ENCODE measurements around the gene LRMDA.

The LRMDA gene

DNA sequence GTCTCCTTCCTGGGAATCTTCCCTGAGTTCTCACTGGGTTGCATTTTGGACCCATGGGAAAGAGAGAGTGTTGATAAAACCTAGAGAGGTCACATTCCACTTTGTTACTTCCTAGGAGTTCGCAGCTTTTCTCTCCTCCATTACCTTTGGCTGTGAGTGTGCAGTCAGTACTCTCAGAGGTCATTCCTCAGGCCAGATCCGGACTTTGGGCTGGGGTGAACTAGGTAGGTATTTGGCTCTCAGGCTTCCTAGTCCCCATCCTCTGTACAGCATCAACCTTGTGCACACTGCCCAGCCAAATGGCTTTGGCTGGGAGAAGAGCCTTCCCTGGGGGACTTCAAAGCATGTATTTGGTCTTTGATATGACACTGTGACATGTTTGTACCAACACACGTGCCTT, 508.1 kb downstream of the LRMDA start:
- Histone ChIP-seq H3K9ac (ENCODE audit: low read length) (no peak overlapping the region), H3K56ac (ENCODE audit: low read length) (no peak overlapping the region), H4K8ac (ENCODE audit: low read depth, low read length) (no peak overlapping the region), H3K27me3 (ENCODE audit: insufficient read depth, low read length, poor library complexity) (no peaks in the 10 kb centered on the region), H3K27ac (ENCODE audit: low read depth, low read length) (no peak overlapping the region), H3K4me1 (ENCODE audit: control insufficient read depth, low read depth, low read length) (peaks cover 2% of the 10 kb centered on the region), H3K18ac (ENCODE audit: low read length) (no peak overlapping the region), H3K4me3 (ENCODE audit: low read length) (no peak overlapping the region), H3K79me2 (ENCODE audit: control insufficient read depth, insufficient read depth, low read length) (no peaks in the 10 kb centered on the region), H2BK120ac (ENCODE audit: low read depth, low read length) (no peak overlapping the region), H3K36me3 (ENCODE audit: control insufficient read depth, insufficient read depth, low read length) (no peaks in the 10 kb centered on the region), H3K79me1 (ENCODE audit: low read length) (no peaks in the 10 kb centered on the region), H3K4ac (ENCODE audit: low read depth, low read length) (no peak overlapping the region), H3K4me2 (ENCODE audit: low read length) (no peak overlapping the region), H4K5ac (ENCODE audit: low read length) (no peak overlapping the region), H3K23ac (ENCODE audit: low read length) (no peak overlapping the region), H2BK5ac (ENCODE audit: low read length) (no peak overlapping the region), H2AK5ac (ENCODE audit: low read length) (no peak overlapping the region), H2BK15ac (replicated peaks; ENCODE audit: low read depth) (no peak overlapping the region)
- DNase-seq, result no peak
- WGBS (ENCODE audit: extremely low coverage, insufficient coverage, low lambda C conversion rate), result no CpG with 5 or more reads among the region's 3 CpGs

DNA sequence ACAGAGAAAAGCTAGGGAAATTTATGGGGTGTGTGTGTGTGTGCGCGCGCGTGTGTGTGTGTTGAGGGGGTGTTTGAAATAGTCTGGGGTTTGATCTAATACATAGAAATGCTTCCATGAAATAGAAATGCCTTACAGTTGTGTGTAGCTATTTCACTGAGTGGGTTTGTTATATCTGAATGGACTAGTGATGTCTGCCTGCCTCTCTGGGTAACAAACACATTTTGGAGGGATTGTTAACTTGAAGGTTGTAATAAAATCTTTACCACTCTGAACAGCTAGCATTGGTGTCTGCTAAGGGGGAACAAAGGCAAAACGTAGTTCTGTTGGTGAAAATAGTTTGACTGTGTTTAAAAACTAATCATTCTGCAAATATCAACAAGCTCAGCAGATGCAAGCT, 509.3 kb downstream of the LRMDA start:
- 100% methylated on average over 4 of the region's 5 CpGs for WGBS (ENCODE audit: extremely low coverage, insufficient coverage, low lambda C conversion rate)
- Histone ChIP-seq H4K8ac (ENCODE audit: low read depth, low read length) (no peak overlapping the region), H3K4me1 (ENCODE audit: control insufficient read depth, low read depth, low read length) (peaks cover 2% of the 10 kb centered on the region), H3K23ac (ENCODE audit: low read length) (no peak overlapping the region), H3K27ac (ENCODE audit: low read depth, low read length) (no peak overlapping the region), H3K4ac (ENCODE audit: low read depth, low read length) (no peak overlapping the region), H3K27me3 (ENCODE audit: insufficient read depth, low read length, poor library complexity) (no peaks in the 10 kb centered on the region), H2BK120ac (ENCODE audit: low read depth, low read length) (no peak overlapping the region), H3K79me1 (ENCODE audit: low read length) (no peaks in the 10 kb centered on the region), H3K4me2 (ENCODE audit: low read length) (no peak overlapping the region), H3K4me3 (ENCODE audit: low read length) (no peak overlapping the region), H3K79me2 (ENCODE audit: control insufficient read depth, insufficient read depth, low read length) (no peaks in the 10 kb centered on the region), H2AK5ac (ENCODE audit: low read length) (no peak overlapping the region), H3K18ac (ENCODE audit: low read length) (no peak overlapping the region), H3K56ac (ENCODE audit: low read length) (no peak overlapping the region), H4K5ac (ENCODE audit: low read length) (no peak overlapping the region), H3K9ac (ENCODE audit: low read length) (no peak overlapping the region), H3K36me3 (ENCODE audit: control insufficient read depth, insufficient read depth, low read length) (no peaks in the 10 kb centered on the region), H2BK15ac (replicated peaks; ENCODE audit: low read depth) (no peak overlapping the region), H2BK5ac (ENCODE audit: low read length) (no peak overlapping the region)
- DNase-seq, result no peak

- H3K27me3 ChIP-seq (ENCODE audit: insufficient read depth, low read length, poor library complexity), result no peaks in the 10 kb centered on the region
Measured at GRCh38 chr10:75941223-75941801, 509.9 kb downstream of the LRMDA start.

GRCh38 chr10:75944061-75944460, 512.6 kb downstream of the LRMDA start:
- H2BK5ac ChIP-seq (ENCODE audit: low read length), result no peak overlapping the region
- no peak overlapping the region for H2AK5ac ChIP-seq (ENCODE audit: low read length)
- H3K4ac ChIP-seq (ENCODE audit: low read depth, low read length), result no peak overlapping the region
- no peaks in the 10 kb centered on the region for H3K79me2 ChIP-seq (ENCODE audit: control insufficient read depth, insufficient read depth, low read length)
- no peak for DNase-seq
- no peak overlapping the region for H2BK15ac ChIP-seq (replicated peaks; ENCODE audit: low read depth)
- H3K23ac ChIP-seq (ENCODE audit: low read length), result no peak overlapping the region
- H3K4me3 ChIP-seq (ENCODE audit: low read length), result no peak overlapping the region
- no peak overlapping the region for H3K56ac ChIP-seq (ENCODE audit: low read length)
- H3K9ac ChIP-seq (ENCODE audit: low read length), result no peak overlapping the region
- H3K27me3 ChIP-seq (ENCODE audit: insufficient read depth, low read length, poor library complexity), result no peaks in the 10 kb centered on the region
- WGBS (ENCODE audit: extremely low coverage, insufficient coverage, low lambda C conversion rate), result no CpG with 5 or more reads among the region's 2 CpGs
- H3K18ac ChIP-seq (ENCODE audit: low read length), result no peak overlapping the region
- H3K4me2 ChIP-seq (ENCODE audit: low read length), result no peak overlapping the region
- H3K27ac ChIP-seq (ENCODE audit: low read depth, low read length), result no peak overlapping the region
- H2BK120ac ChIP-seq (ENCODE audit: low read depth, low read length), result no peak overlapping the region
- no peaks in the 10 kb centered on the region for H3K36me3 ChIP-seq (ENCODE audit: control insufficient read depth, insufficient read depth, low read length)
- H3K4me1 ChIP-seq (ENCODE audit: control insufficient read depth, low read depth, low read length), result no peaks in the 10 kb centered on the region
- H3K79me1 ChIP-seq (ENCODE audit: low read length), result no peaks in the 10 kb centered on the region
- no peak overlapping the region for H4K5ac ChIP-seq (ENCODE audit: low read length)
- no peak overlapping the region for H4K8ac ChIP-seq (ENCODE audit: low read depth, low read length)

More at GRCh38 chr10:75941223-75941801, 509.9 kb downstream of the LRMDA start:
- no CpG with 5 or more reads among the region's 9 CpGs for WGBS (ENCODE audit: extremely low coverage, insufficient coverage, low lambda C conversion rate)
- no peaks in the 10 kb centered on the region for H3K79me2 ChIP-seq (ENCODE audit: control insufficient read depth, insufficient read depth, low read length)
- H3K18ac ChIP-seq (ENCODE audit: low read length), result no peak overlapping the region
- H4K5ac ChIP-seq (ENCODE audit: low read length), result no peak overlapping the region
- no peak overlapping the region for H3K4me3 ChIP-seq (ENCODE audit: low read length)
- H3K4me1 ChIP-seq (ENCODE audit: control insufficient read depth, low read depth, low read length), result no peaks in the 10 kb centered on the region
- H2BK15ac ChIP-seq (replicated peaks; ENCODE audit: low read depth), result no peak overlapping the region
- H2BK120ac ChIP-seq (ENCODE audit: low read depth, low read length), result no peak overlapping the region
- no peak overlapping the region for H3K9ac ChIP-seq (ENCODE audit: low read length)
- no peak for DNase-seq
- no peak overlapping the region for H3K27ac ChIP-seq (ENCODE audit: low read depth, low read length)
- no peak overlapping the region for H2AK5ac ChIP-seq (ENCODE audit: low read length)
- H3K36me3 ChIP-seq (ENCODE audit: control insufficient read depth, insufficient read depth, low read length), result no peaks in the 10 kb centered on the region
- no peak overlapping the region for H3K4me2 ChIP-seq (ENCODE audit: low read length)
- H3K79me1 ChIP-seq (ENCODE audit: low read length), result no peaks in the 10 kb centered on the region
- H2BK5ac ChIP-seq (ENCODE audit: low read length), result no peak overlapping the region
- H3K4ac ChIP-seq (ENCODE audit: low read depth, low read length), result no peak overlapping the region
- H3K23ac ChIP-seq (ENCODE audit: low read length), result no peak overlapping the region
- no peak overlapping the region for H3K56ac ChIP-seq (ENCODE audit: low read length)
- H4K8ac ChIP-seq (ENCODE audit: low read depth, low read length), result no peak overlapping the region

GRCh38 chr10:75948583-75948982, 517.2 kb downstream of the LRMDA start:
- no peak overlapping the region for H3K27ac ChIP-seq (ENCODE audit: low read depth, low read length)
- H3K23ac ChIP-seq (ENCODE audit: low read length), result no peak overlapping the region
- no peak overlapping the region for H3K9ac ChIP-seq (ENCODE audit: low read length)
- no peak overlapping the region for H4K8ac ChIP-seq (ENCODE audit: low read depth, low read length)
- no peak overlapping the region for H4K5ac ChIP-seq (ENCODE audit: low read length)
- H3K79me2 ChIP-seq (ENCODE audit: control insufficient read depth, insufficient read depth, low read length), result no peaks in the 10 kb centered on the region
- H3K4me3 ChIP-seq (ENCODE audit: low read length), result no peak overlapping the region
- H3K4ac ChIP-seq (ENCODE audit: low read depth, low read length), result no peak overlapping the region
- H2BK15ac ChIP-seq (replicated peaks; ENCODE audit: low read depth), result no peak overlapping the region
- WGBS (ENCODE audit: extremely low coverage, insufficient coverage, low lambda C conversion rate), result no CpG with 5 or more reads among the region's 3 CpGs
- H3K18ac ChIP-seq (ENCODE audit: low read length), result no peak overlapping the region
- no peaks in the 10 kb centered on the region for H3K27me3 ChIP-seq (ENCODE audit: insufficient read depth, low read length, poor library complexity)
- H3K79me1 ChIP-seq (ENCODE audit: low read length), result no peaks in the 10 kb centered on the region
- H2AK5ac ChIP-seq (ENCODE audit: low read length), result no peak overlapping the region
- no peak for DNase-seq
- no peaks in the 10 kb centered on the region for H3K36me3 ChIP-seq (ENCODE audit: control insufficient read depth, insufficient read depth, low read length)
- H3K56ac ChIP-seq (ENCODE audit: low read length), result no peak overlapping the region
- no peak overlapping the region for H3K4me2 ChIP-seq (ENCODE audit: low read length)
- no peak overlapping the region for H2BK120ac ChIP-seq (ENCODE audit: low read depth, low read length)
- no peaks in the 10 kb centered on the region for H3K4me1 ChIP-seq (ENCODE audit: control insufficient read depth, low read depth, low read length)
- no peak overlapping the region for H2BK5ac ChIP-seq (ENCODE audit: low read length)

GRCh38 chr10:75950307-75950706, 518.9 kb downstream of the LRMDA start:
- Histone ChIP-seq H3K23ac (ENCODE audit: low read length) (no peak overlapping the region), H3K4me3 (ENCODE audit: low read length) (no peak overlapping the region), H2BK5ac (ENCODE audit: low read length) (no peak overlapping the region), H3K36me3 (ENCODE audit: control insufficient read depth, insufficient read depth, low read length) (no peaks in the 10 kb centered on the region), H3K27me3 (ENCODE audit: insufficient read depth, low read length, poor library complexity) (no peaks in the 10 kb centered on the region), H4K5ac (ENCODE audit: low read length) (no peak overlapping the region), H2BK120ac (ENCODE audit: low read depth, low read length) (no peak overlapping the region), H2BK15ac (replicated peaks; ENCODE audit: low read depth) (no peak overlapping the region), H3K4ac (ENCODE audit: low read depth, low read length) (no peak overlapping the region), H3K56ac (ENCODE audit: low read length) (no peak overlapping the region), H3K9ac (ENCODE audit: low read length) (no peak overlapping the region), H3K27ac (ENCODE audit: low read depth, low read length) (no peak overlapping the region), H2AK5ac (ENCODE audit: low read length) (no peak overlapping the region), H3K4me2 (ENCODE audit: low read length) (no peak overlapping the region), H3K18ac (ENCODE audit: low read length) (no peak overlapping the region), H3K79me2 (ENCODE audit: control insufficient read depth, insufficient read depth, low read length) (no peaks in the 10 kb centered on the region), H3K79me1 (ENCODE audit: low read length) (no peaks in the 10 kb centered on the region), H3K4me1 (ENCODE audit: control insufficient read depth, low read depth, low read length) (no peaks in the 10 kb centered on the region), H4K8ac (ENCODE audit: low read depth, low read length) (no peak overlapping the region)
- DNase-seq, result no peak
- WGBS (ENCODE audit: extremely low coverage, insufficient coverage, low lambda C conversion rate), result no CpG with 5 or more reads among the region's 2 CpGs
